Measurements from ENCODE around the gene GALNT2. TPM values are rescaled to one million over a fixed set of nuclear protein-coding genes. Genes with fewer than 3 reads are reported as not detected.

GALNT2 gene
- total and polyA plus RNA-seq, 2 of the 13 experiments (the other 11 are each of a cell fraction or from before 2014, with no cell fraction given) = 39.3 to 39.6 TPM

GRCh38 chr1:230105754-230106625 lies 39.0 kb downstream of the GALNT2 start (continued):
- TF ChIP-seq TIGD3 (CRISPR knock-in tag; IDR thresholded peaks at IDR 0.05; ENCODE audit: borderline replicate concordance) (no peak), PAWR (CRISPR knock-in tag; IDR thresholded peaks at IDR 0.05; ENCODE audit: borderline replicate concordance) (no peak), ZNF724P (CRISPR knock-in tag; IDR thresholded peaks at IDR 0.05; ENCODE audit: borderline replicate concordance) (no peak), USF2 (IDR thresholded peaks at IDR 0.05; ENCODE audit: low read depth, low read length) (no peak), USF2 (CRISPR knock-in tag; IDR thresholded peaks at IDR 0.05; ENCODE audit: borderline replicate concordance) (no peak), NR2F2 (IDR thresholded peaks at IDR 0.05; ENCODE audit: borderline replicate concordance, low read depth) (0 out of 2 replicates have a peak, but pooled peaks have one; percentile 23), ATF4 (CRISPR knock-in tag; IDR thresholded peaks at IDR 0.05) (peak in 1 of 2 experiments; percentile 87; a peak in 2 of 4 replicates), ZNF883 (CRISPR knock-in tag; IDR thresholded peaks at IDR 0.05; ENCODE audit: not compliant biosample characterization) (no peak), ZNF138 (CRISPR knock-in tag; IDR thresholded peaks at IDR 0.05; ENCODE audit: low read depth) (no peak), NR1H2 (CRISPR knock-in tag; IDR thresholded peaks at IDR 0.05; ENCODE audit: borderline replicate concordance, low read depth) (no peak), ZNF720 (CRISPR knock-in tag; IDR thresholded peaks at IDR 0.05) (no peak), XBP1 (CRISPR knock-in tag; IDR thresholded peaks at IDR 0.05) (no peak), ZBED4 (CRISPR knock-in tag; IDR thresholded peaks at IDR 0.05; ENCODE audit: borderline replicate concordance) (no peak), ZNF10 (CRISPR knock-in tag; IDR thresholded peaks at IDR 0.05; ENCODE audit: borderline replicate concordance, low read depth) (no peak), KDM3A (CRISPR knock-in tag; IDR thresholded peaks at IDR 0.05; ENCODE audit: low read depth) (no peak), ZNF3 (CRISPR knock-in tag; IDR thresholded peaks at IDR 0.05) (no peak), ATRX (CRISPR knock-in tag; IDR thresholded peaks at IDR 0.05; ENCODE audit: borderline replicate concordance) (no peak), ZNF710 (CRISPR knock-in tag; IDR thresholded peaks at IDR 0.05; ENCODE audit: borderline replicate concordance) (peak; percentile 83; the same call in 1 of the 2 replicates)

Measured in HepG2 (cell line).